CD1c-positive myeloid dendritic cell (primary cell): Measurements from ENCODE around the gene HOXD1.

Experiments used
- DNase-seq: peaks from one replicate; pipeline ENCODE4 v3.0.0-alpha.2; 2016; ENCODE audit errors: extremely low spot score

The HOXD1 gene

GRCh38 chr2:176152350-176153181 is 35.9 kb upstream of the HOXD1 start:
- DNase-seq, result no peak

- no peak for DNase-seq
These were observed 33.8 kb upstream of the HOXD1 start for GRCh38 chr2:176154576-176155252.

GRCh38 chr2:176155356-176156044 is 33.0 kb upstream of the HOXD1 start:
- no peak for DNase-seq

GRCh38 chr2:176156301-176156806 is 32.1 kb upstream of the HOXD1 start:
- DNase-seq, result no peak

GRCh38 chr2:176156807-176157498 is 31.5 kb upstream of the HOXD1 start, which contains the start of gene HOXD3:
HOXD3 (plus strand) TSS chr2:176157307; CDS start chr2:176169115, 11,808 bp downstream.
- no peak for DNase-seq

- DNase-seq, result no peak
These were observed 30.8 kb upstream of the HOXD1 start for GRCh38 chr2:176157499-176158185.

- no peak for DNase-seq
These were observed 30.3 kb upstream of the HOXD1 start for GRCh38 chr2:176158186-176158591.

- no peak for DNase-seq
These were observed 29.4 kb upstream of the HOXD1 start for GRCh38 chr2:176158855-176159662.

- DNase-seq, result no peak
These were observed 28.7 kb upstream of the HOXD1 start for GRCh38 chr2:176159663-176160250.

- DNase-seq, result no peak
These were observed 28.1 kb upstream of the HOXD1 start for GRCh38 chr2:176160251-176160985.

- no peak for DNase-seq
These were observed 27.3 kb upstream of the HOXD1 start for GRCh38 chr2:176160986-176161824.

GRCh38 chr2:176161825-176162626 is 26.4 kb upstream of the HOXD1 start:
- DNase-seq, result no peak

- DNase-seq, result no peak
These were observed 25.4 kb upstream of the HOXD1 start for GRCh38 chr2:176162911-176163671.

GRCh38 chr2:176163672-176164056 is 24.8 kb upstream of the HOXD1 start:
- DNase-seq, result no peak

GRCh38 chr2:176164201-176164600 is 24.3 kb upstream of the HOXD1 start:
- no peak for DNase-seq

- DNase-seq, result no peak
These were observed 23.7 kb upstream of the HOXD1 start for GRCh38 chr2:176164611-176165369.
